GM19395 (cell line): ENCODE data around the gene SPECC1.
"Not testable (repeated sequence)": the region's sequence is repeated elsewhere in the genome, so short reads cannot be mapped to it uniquely, and the experiment has no call there.

Experiments used
- ATAC-seq: cut with Tn5 transposase; IDR thresholded peaks from one replicate; pipeline ENCODE4 v1.9.1; 2021; ENCODE audit warnings: mild to moderate bottlenecking, moderate library complexity; ENCODE audit not compliant: unreplicated experiment

The SPECC1 gene

DNA sequence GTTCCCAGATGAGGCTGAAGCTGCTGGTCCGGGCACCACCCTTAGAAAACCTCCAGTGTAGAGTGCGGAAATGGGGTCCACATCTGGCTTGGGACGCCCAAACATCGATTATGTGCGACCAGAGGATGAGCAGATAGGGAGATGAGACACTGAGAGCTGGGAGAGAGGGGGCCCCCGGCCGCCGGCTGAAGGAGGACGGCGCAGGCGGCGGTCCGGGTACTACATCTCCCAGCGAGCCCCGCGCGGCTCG, 182 bp upstream of the SPECC1 start:
- peak; percentile 41 for ATAC-seq

- ATAC-seq, result no peak
Observed at GRCh38 chr17:20010099-20010863, 1.1 kb downstream of the SPECC1 start.

GRCh38 chr17:20010936-20011335, 1.8 kb downstream of the SPECC1 start:
- no peak for ATAC-seq

DNA sequence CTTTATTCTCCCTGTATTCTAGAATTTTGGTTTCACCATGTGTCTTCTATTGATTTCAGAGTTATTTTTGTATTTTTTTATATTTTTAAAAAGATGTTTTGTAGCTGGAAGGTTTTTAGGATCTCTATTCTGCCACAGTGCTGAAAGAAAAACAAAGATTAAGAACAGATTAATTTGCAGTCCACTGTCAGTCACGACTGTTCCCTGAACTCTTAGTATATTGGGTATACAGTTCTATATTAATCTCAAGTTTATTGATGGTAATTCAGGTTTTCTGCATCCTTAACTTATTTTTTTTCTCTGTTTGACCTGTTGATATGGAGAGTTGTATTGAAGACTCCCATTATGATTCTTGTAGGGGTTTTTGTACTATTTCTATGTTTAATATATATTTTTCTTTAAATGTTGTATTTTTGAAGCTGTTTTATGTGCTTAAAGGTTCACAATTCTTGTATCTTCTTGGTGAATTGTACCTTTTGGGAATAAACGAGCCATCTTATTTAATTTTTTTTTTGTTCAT, 2.9 kb downstream of the SPECC1 start:
- ATAC-seq, result no peak

GRCh38 chr17:20016475-20016992, 7.4 kb downstream of the SPECC1 start:
- ATAC-seq, result not testable (repeated sequence)

DNA sequence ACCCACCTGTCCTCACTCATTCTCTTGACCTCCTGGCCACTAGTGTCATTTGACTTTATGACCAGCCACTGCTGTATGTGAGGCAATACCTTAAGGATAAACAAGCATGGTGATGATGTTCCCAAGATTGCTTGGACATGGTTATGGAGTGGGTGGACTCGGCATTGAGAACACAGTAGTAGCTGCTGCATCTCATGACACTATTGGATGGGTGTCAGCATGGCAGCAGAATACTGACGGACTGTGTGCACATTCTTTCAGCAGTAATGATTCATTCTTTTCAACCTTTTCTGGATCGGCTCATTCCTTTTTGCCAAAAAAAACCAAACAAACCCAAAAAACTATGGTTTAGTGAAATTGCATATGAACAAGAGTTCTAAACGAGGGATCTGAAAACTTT, 13.5 kb downstream of the SPECC1 start:
- no peak for ATAC-seq

- ATAC-seq, result no peak
Observed at GRCh38 chr17:20026960-20027359, 17.8 kb downstream of the SPECC1 start.

- ATAC-seq, result no peak
Observed at GRCh38 chr17:20028443-20028842, 19.3 kb downstream of the SPECC1 start.

DNA sequence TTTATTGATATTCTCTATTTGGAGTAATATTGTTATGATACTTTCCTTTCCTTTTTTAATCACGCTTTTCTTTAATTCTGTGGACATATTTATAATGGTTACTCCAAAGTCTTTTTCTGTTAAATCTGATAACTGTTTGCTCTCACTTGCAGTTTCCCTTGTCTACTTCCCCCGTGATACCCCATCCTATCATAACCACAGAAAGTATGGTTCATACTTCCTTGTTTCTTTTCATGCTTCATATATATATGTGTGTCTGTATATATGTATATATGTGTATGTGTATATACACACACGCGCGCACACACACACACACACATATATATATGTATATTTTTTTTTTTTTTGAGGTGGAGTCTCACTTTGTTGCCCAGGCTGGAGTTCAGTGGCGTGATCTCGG, 23.5 kb downstream of the SPECC1 start:
- no peak for ATAC-seq

DNA sequence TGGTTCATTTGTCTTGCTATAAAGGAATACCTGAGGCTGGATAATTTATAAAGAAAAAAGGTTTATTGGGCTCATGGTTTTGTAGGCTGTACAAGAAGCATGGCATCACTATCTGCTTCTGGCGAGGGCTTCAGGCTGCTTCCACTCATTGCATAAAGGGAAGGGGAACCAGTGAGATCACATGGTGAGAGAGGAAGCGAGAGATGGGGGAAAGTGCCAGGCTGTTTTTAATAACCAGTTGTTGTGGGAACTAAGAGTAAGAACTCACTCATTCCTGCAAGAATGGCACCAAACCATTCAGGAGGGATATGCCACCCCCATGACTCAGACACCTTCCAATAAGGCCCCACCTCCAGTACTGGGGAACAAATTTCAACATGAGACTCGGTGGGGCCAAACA, 24.3 kb downstream of the SPECC1 start:
- ATAC-seq, result no peak

- ATAC-seq, result no peak
Observed at GRCh38 chr17:20035501-20035900, 26.3 kb downstream of the SPECC1 start.

DNA sequence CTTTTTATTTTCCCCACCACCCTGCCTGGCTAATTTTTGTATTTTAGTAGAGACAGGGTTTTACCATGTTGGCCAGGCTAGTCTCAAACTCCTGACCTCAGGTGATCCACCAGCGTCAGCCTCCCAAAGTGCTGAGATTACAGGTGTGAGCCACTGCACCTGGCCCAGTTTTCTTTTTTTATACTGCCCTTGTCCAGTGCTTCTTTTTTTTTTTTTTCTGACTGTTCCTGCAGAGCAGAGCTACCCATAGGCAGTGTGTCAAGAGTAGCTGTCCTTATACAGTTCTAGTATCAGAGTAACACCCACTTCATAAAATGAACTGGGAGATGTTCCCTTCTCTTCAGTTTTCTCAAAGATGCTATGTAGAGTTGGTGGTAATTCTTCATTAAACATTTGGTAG, 28.1 kb downstream of the SPECC1 start:
- ATAC-seq, result not testable (repeated sequence)

GRCh38 chr17:20039037-20039436, 29.9 kb downstream of the SPECC1 start:
- ATAC-seq, result no peak

GRCh38 chr17:20040216-20040615, 31.1 kb downstream of the SPECC1 start:
- no peak for ATAC-seq

DNA sequence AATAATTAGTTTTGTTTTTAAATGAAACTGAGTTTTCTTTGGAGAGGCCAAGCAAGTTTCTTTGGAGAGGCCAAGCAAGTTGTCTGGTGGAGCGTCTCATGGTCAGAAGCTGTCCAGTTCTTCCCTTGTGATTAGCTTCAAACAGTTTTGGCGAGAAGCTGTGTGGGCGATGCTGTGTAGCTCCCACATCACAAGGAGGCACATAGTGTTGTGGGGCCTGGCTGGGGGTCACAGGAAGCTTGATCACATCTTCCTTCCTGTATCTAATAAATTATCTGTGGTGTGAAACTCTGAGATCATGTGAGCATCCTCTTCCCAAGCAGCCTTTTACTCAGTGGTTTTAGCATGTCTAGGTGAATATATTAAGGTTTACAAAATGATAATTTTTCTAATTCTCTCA, 33.9 kb downstream of the SPECC1 start:
- no peak for ATAC-seq

- no peak for ATAC-seq
Observed at GRCh38 chr17:20045476-20045875, 36.3 kb downstream of the SPECC1 start.

DNA sequence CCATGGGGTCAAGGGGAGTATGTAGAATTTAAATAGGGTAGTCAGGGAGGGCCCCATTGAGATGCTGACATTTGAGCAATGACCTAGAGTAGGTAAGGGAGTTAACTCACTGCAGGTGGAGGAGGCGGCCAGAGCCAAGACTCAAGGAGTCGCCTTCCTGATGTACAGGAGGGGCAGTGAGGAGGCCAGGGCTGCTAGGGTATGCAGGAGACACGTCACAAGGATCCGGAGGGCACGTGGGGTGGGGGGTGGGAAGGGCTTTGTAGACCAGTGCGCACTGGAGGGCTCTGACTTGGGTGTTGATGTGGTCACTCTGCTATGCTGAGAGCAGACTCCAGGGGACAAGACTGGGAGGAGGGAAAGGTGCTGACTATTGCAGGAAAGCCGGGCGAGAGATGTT, 37.5 kb downstream of the SPECC1 start:
- ATAC-seq, result no peak

- no peak for ATAC-seq
Observed at GRCh38 chr17:20051624-20052023, 42.5 kb downstream of the SPECC1 start.

- ATAC-seq, result no peak
Observed at GRCh38 chr17:20053361-20053964, 44.3 kb downstream of the SPECC1 start.

GRCh38 chr17:20059728-20060188, 50.6 kb downstream of the SPECC1 start:
- no peak for ATAC-seq

DNA sequence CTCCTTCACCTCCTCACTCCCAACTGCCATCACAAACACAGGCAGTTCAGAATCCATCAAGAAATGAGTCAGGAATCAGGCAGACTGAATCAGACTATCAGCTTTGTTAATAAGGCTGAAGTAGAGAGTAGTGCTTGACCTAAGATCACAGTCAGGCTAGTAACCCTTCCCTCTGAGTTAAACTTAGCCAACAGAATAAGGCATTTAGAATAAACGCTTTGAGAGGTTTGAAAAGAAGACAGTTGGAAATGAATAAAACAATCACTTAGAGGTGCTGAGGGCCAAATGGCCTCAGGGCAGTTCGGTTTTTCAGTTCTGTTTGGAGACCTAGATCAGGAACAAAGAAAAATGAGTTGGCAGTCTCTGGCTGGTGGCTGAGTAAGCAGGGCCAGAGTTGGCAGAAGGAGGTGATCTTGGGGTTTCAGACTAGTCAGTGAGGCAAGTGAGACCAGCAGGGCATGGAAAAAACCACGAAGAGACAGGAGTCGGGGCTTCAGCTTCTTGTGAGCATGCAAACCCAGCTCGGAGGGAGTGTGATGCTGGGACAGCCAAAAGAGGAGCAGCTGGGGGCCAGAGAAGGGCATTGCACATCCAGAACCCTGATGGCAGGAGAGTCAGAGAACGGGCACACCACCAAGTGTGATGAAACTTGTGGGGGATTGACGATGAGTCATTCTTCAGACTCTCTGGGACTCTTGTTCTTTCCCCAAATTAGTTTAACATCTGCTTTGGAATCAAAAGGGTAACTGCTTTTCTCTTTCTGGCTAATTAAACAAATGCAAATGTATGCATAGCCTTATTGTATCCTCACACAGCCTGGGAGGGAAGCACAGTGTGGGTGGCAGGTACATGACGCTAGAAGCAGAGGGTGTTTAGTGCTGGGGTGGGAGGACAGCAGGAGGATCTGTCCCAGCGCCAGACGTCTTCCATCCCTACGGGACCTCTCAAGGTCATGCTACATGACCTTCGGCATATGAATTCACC, 54.8 kb downstream of the SPECC1 start:
- peak; percentile 66 for ATAC-seq
